GM19324 (cell line): Measurements from ENCODE around the gene TACC3.

Source experiments
- ATAC-seq: cut with Tn5 transposase; IDR thresholded peaks from one replicate; pipeline ENCODE4 v1.9.1; 2021; ENCODE audit warnings: mild to moderate bottlenecking, moderate library complexity; ENCODE audit not compliant: unreplicated experiment, low FRiP score

TACC3 gene

DNA sequence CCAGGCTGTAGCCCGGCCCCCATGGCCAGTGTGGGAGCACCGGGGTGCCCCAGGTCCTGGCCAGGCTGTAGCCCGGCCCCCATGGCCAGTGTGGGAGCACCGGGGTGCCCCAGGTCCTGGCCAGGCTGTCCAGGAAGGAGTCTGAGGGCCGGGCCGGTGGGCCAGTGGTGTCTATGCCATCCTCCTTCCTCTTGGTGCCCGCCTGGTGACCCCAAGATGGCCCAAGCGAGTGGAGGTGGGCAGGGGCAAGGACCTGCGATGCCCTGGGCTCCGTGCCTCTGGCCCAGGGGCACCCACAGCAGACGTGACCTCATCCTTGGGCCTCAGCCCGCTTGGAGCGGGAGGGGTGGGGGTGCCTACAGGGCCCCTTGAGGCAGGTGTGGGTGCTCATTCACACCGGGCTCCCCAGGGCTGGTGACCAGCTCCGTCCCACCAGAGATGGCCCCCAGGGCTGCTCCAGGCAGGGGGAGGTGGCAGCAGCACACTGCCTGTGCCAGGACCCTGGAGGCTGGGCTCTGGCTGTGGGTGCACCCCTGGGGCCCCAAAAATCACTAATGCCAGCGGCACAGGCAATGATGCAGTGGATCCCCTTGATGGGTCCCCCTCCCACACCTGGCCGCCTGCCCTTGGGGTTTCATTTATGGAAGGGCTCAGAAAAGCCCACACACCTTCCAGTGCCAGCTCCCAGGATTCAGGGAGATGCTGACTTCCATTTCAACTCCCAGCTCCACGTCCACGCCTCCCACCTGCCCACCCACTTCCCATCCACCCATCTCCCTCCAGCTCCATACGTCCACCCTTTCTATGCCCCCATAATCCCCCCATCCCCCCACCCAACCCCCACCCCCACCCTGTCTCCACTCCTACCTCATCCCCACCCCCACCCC, 35.8 kb downstream of the TACC3 start:
- ATAC-seq = no peak

DNA sequence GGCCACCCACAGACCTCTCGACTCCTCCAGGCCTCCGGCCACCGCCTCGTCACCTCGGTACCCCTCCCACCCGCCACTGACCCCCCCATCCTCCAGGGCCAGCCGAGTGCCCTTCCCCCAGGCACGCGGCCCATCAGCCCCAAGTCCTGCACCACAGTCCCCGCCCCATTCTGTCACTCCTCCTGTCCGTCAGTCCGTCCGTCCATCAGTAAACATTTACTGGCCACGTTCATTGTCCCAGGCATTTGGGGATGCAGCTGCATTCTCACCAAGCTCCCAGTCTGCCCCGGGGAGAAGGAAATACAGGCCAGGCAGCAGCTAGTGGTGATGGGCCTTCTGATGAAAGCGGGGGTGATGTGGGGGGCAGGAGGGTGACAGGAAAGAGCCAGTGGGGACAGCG, 36.5 kb downstream of the TACC3 start:
- no peak for ATAC-seq

DNA sequence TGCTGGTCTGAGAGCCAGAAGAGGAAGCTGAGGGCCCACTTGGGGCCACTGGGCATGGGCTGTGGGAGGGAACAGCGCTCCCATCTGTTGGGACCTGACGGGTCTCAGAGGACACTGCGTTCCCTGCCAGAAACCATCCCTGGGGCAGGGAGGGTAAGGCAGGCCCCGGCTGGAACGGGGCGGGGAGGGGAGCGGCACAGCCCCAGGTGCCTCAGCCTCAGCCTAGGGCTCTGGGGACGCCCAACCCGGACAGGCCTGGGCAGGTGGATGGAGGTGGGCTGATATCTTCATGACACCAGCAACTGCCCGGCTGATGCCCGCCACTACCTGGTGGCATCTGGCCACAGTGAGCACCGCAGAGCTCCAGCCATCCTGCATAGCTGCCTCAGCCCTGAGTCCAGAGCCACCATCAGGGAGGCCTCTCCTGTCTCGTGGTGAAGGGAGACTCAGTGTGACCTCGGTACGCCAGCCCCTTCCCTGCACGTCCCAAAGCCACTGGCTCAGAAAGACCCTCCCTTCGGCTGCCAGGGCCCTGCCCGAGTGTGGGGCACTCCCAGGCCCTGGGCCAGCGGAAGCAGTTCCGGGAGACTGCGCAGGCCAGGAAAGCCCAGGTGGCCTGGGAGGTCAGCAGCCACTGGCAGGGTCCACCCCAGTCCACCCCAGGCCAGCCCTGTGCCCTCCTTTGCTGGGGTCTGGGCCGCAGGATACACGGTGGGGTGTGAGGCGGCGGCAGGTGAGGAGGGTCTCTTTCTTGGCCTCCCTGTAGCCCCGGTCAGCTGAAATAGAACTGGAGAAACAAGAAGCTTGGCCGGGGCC, 37.2 kb downstream of the TACC3 start:
- no peak for ATAC-seq

DNA sequence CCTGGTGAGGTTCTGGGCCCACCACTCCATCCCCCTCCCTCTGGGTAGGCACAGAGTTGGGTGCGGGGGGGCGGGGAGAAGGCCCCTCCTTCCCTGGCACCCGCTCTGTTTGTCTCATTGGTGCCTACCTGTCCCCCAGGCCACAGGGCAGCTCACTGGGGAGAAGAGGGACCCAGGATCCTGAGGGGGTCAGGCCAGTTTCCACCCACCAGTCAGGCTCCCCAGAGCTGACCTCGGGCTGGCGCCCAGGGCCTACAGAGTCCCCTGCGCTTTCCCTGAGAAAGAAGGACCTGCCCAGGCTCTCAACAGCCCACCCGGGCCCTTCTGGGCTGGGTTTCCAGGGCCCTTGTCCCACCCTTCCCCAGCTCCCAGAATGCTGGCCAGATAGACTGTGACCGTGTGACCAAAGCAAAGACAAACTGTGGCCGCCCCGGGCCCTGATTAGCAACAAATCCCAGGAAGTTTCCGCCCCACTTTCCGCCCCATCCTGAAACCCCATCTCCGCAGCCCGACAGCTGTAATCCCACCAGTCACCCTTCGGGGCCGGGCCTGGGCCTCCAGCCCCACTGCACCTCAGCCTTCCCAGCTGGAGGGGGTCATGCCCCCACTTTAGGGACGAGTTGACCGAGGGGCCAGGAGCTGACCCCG, 38.0 kb downstream of the TACC3 start:
- no peak for ATAC-seq

DNA sequence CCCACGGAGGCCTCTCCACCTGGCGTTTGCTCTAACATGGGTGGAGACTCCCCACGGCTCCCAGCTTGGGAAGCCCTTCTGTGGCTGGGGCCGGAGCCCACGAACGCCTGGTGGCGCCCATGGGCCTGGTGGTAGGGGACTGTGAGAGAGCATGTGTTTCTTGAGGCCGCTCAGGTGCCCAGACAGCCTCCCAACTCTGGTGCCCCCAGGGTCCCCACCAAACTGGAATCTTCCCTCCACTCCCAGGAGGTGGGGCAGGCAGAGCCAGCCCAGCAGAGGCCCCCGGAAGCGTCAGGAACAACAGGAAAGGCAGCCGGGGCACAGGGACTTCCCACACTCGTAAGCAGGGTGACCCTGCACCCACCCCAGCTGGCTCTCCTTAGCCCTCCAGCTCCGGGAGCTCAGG, 38.5 kb downstream of the TACC3 start:
- ATAC-seq = no peak

DNA sequence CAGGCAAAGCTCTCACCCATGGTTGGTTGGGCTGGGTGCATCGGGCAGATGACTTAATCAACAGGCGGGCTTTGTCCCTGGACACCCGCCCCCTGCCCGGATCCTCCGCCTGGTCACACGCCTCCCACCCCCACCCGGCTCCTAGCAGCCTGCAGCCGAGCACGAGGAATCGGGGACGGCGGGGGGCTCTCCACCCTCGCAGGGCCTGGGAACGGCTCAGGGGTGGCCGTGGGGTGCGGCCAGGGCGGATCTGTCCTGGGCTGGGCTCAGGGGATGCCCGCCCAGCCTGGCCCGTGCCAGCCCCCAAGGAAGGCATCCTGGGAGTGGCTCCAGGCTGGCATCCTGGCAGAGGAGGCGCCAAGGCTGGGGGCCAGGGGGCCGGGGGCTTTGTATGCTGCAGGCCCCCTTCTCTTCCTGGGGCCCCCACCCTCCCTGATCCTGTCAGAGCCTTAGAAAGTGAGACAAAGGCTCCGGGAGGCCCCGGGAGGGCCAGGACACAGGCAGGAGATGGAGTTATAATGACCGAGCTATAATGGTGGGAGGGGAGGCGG, 39.3 kb downstream of the TACC3 start:
- ATAC-seq = no peak

DNA sequence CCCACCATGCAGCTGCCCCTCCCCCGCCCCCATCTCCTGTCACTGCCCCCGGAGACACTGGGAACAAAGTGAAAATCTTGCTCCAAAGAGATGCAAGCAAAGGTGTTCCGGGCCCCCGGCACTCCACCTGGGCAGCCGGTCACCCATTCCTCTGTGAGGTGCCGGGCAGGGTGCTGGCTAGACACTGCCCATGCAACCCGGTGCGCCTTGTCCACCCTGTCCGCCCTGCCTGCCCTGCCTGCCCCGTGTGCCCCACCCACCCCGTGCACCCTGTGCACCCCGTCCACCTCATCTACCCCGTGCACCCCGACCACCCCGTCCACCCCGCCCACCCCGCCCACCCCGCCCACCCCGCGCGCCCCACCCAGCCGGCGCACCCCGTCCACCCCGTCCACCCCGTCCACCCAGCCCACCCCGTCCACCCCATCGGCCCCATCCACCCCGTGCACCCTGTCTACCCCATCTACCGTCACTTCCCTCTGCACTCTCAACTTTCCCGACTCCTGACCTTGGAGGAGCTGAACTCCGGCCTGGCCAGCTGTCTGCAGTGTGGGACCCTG, 39.9 kb downstream of the TACC3 start:
- ATAC-seq = no peak

DNA sequence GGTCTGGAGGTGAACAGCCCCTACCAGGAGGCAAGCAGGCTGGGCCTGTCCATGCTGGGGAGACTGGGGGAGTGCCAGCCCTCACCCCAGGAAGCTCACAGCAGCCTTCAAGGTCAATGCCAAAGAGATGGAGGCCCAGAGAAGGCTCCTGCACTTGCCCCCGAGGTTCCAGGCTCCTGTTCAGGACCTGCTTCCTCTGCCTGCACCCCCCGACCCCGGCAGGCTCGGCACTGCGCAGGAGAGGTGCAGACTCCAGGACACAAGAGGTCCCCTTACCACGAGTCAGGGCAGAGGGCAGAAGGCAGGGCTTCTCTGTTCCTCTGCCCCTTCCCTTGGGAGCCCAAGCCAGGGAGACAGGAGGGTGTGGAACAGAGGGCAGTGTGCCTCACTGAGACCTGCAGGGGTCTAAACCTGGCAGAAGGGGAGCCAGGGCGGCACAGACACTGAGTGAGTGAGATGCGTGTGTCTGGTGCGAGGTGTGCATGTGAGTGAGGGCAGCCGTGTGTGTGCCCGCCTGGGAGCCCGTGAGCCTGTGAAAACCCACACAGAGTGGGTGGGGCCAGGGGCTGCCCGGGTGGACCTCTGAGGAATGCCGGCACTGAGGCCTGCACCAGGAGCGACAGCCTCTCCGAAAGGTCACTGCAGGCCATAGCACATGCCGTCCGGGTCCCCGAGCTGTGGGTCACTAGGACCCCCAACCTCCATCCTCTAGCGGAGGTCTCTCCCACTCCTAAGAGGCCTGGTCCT, 41.1 kb downstream of the TACC3 start:
- no peak for ATAC-seq

DNA sequence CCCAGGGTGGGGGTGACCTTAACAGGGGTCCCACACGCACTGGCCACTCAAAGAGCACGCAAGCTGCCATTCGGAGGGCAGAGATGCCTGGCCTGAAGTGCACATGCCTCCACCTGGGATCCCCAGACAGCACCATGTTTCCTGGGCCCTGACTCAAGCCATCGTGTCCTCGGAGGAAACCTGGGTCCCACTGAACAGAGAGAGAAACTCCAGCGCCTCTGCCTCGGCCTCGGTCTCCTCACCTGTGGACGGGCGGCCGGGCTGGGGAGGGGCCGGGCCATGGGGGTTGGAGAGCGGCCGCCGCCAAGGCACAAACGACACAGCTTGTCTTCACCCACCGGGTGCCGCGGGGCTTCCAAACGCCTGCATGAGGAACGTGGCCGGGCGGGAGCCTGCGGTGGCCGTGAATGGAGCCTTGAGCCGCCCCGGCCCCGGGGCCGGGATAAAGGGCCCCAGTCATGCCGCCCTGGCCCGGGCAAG, 41.8 kb downstream of the TACC3 start:
- no peak for ATAC-seq

DNA sequence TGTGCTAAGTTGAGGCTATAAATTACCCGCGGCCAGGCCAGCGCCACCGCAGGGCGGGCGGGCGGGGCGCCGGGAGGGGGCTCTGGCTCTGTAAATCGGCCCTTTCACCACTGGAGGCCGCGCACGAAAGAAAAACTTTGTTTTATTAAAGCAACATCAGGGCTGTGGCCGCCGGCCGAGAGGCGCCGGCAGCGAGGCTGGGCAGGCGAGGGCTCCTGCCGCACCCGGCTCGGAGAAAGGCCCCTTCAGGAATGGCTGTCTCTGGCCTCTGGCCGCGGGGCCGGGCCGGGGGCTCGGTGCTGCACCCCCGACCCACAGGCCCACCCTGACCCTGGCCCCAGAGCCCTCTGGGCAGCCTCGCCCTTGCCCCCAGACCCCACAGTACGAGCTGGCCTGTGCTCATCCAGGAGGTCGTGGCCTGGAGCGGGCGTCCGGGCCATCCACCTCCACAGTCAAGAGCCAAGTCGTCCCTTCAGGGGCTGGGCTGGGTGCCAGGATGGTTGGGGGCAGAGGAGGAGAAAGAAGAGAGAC, 42.3 kb downstream of the TACC3 start:
- ATAC-seq = no peak

DNA sequence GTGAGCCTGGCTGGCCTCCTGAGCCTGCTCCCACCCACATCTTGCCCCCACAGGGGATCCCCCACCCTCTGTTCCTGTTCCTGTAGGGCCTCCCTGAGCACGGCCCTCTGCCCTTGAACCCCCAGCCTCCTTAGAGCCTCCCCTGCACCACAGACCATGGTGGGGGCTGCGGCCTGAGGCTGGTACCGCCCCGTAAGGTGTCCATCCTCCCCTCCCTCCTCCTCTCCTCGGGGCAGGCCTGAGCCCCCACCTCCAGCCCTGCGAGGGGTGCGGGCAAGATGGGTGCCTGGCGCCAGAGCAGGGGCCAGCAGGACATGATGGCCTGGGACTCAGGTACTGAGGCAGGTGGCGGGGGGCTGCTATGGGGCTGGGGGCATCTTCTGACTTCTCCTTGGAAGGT, 43.3 kb downstream of the TACC3 start:
- ATAC-seq = no peak

DNA sequence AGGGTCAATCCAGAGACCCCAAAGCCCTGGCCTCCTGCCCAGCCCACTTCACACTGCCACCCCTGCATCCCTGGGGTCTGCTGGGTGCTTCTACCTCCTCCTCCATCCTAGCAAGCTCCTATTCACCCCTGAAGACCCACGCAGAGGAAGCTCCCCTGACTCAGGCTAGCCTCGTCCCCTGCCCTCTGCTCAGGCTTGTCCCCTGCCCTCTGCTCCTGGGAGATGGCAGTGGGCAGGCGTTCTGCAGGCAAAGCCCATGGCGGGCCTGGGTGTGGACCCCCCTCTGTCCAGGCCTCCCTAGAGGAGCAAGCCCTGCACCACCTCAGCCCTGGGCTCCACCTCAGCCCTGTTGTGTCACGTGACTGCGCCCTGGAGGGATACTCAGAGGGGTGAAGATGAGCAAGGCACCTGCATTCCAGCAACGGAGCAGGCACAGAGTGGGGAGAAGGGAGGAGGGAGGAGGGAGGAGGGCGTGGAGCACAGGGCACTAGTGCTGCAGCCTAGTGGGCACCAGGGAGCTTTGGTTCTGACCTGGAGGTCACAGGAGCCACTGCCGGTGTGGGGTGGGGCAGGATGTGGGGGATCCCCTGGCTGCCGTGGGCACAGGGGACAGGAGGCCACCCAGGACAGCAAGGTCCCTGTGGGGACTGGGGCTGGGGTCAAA, 44.2 kb downstream of the TACC3 start:
- ATAC-seq = no peak

DNA sequence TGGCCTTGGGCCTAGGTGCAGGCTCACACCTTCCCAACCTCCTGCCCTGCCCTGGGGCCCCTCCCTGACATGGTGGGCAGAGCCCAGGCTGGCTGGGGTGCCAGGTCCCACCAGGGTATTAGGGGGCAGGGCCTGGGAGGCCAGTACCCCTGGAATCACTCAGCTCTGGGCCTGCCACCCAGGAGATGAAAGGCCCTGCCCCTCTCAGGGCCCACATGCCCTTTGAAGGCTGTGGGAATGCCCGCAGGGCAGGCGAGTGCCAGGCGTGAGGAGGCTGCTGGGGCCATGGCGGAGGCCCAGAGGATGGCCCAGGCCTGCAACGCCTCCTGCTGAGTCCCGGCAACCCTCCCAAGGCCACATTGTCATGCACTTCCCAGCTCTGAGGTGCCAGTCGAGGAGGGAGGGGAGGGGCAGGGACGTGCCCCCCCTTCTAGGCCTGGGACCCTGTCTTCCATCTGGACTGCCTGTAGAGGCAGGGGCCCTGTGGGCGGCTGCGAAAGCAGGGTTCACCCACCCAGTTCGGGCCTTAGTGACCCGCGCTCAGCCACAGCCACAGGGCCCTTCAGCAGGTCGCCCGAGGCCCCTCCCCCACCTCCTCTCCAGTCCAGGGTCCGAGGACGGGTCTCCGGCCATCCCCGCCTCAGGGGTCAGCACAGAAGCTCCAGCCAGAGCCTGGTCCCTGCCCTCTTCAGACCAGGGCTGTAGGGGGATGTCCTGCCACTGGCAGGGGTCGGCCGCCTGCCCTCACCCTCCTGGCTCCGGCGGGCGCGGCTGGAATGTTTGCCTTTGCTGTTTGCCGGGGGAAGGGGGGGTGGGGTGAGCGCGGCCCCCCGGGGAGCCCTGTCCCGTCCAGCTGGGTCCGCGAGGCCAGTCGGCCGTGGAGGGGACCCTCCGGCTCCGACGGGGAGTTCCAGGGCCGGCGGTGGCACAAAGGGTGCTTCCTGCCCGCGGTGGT, 45.1 kb downstream of the TACC3 start:
- ATAC-seq = no peak

DNA sequence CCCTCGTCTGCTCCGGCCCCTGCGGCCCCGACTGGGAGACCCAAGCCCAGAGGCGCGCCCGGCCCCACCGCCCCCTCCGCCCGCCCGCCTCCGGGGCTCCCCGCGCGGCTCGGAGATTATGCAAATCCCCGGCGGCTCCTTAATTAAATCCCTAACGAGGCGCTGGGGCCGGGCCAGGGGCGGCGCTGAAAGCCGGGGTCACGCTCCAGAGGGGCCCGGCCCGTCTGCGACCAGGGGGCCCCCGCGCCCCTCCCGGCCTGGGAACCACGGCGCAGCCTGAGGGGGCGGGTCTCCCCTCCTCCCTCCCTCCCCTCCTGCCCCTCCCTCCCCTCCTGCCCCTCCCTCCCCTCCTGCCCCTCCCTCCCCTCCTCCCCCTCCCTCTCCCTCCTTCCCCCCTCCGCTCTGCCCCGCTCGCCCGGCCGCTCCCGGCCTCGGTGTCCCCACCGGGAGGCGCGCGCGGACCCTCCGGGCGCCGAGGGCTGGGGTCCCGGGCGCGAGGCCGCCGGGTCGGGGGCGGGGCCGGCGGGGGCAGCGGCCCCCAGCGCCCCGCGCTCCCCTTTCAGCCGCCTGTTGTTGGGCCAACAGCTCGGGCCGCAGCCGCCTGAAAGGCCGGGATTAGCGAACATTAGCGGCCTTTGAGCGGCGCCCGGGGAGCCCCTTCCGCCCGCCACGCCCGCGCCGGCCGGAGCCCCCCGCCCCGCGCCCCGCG, 45.9 kb downstream of the TACC3 start:
- ATAC-seq = no peak

DNA sequence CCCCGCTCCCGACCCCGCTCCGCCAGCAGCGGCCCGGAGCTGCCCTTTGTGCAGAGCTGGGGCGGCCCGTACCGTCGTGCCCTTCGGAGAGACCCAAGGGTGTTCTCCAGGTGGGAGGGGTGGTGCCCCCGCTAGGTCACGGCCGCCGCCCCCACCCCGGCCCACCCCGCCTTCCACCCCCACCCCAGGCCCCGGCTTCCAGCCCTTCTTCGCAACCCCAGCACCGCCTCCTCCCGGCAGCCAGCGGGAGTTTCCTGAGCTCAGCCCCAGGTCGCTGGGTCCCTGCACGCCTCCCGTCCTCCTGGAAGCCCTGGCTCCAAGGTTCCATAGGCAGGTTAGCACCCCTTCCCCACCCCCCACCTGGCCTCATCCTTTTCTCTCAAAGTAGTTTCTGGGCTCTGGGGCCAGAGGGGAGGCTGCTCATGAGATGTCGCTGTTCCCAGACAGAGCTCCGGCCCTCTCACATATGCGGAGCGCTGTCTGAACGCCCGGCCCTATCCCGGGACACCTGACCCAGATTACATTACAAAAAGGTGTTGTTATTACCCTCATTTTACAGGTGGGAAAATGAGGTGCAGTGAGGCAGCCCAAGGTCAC, 46.5 kb downstream of the TACC3 start:
- ATAC-seq = no peak

DNA sequence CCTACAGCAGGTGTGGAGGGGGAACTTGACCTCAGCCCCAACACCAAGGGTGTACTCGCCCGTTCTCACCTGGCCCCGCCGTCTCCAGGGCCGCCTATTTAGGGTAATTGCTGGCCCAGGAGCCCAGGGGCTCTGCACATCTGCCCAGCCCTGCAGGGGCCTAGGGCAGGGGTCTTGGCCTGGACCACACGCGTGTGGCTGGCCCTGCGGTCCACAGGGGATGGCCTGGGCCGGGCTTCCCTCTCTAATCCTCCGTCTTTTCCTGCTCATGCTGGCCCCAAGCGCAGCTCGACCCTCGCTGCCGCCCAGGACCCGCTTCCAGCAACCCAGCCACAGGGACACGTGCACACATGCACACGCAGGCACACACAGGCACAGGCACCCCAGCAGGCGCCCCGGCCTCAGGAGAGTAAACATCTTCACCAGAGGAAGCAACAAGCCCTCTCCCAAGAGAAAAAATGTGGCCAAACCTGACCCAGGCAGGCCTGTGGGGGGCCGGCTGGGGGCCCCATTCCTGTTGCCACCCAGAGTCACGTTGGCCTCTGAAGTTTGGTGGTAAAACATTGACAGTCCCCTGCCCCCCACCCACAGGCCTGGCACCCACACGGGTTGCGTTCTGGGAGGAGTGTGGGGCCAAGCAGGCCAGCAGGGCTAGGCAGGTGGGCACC, 47.2 kb downstream of the TACC3 start:
- ATAC-seq = no peak
